BLaER1 (cell line): ENCODE data around the gene E2F4.

Source experiments
- H3K27ac ChIP-seq: shearing (Covaris generic); formaldehyde crosslinking; 2 replicates; pipeline ENCODE4 v1.8.1; 2022
- H3K27me3 ChIP-seq: shearing (Covaris generic); formaldehyde crosslinking; 2 replicates; pipeline ENCODE4 v1.8.1; 2022
- H3K36me3 ChIP-seq: shearing (Covaris generic); formaldehyde crosslinking; 2 replicates; pipeline ENCODE4 v1.8.1; 2022
- H3K4me1 ChIP-seq: shearing (Covaris generic); formaldehyde crosslinking; 2 replicates; pipeline ENCODE4 v1.8.1; 2022
- H3K4me2 ChIP-seq: shearing (Covaris generic); formaldehyde crosslinking; 2 replicates; pipeline ENCODE4 v1.8.1; 2022
- H3K4me3 ChIP-seq: shearing (Covaris generic); formaldehyde crosslinking; 2 replicates; pipeline ENCODE4 v1.8.1; 2022
- H3K9ac ChIP-seq: shearing (Covaris generic); formaldehyde crosslinking; 2 replicates; pipeline ENCODE4 v1.8.1; 2022
- H3K9me3 ChIP-seq: shearing (Covaris generic); formaldehyde crosslinking; 2 replicates; pipeline ENCODE4 v1.8.1; 2022
- H4K20me1 ChIP-seq: shearing (Covaris generic); formaldehyde crosslinking; 2 replicates; pipeline ENCODE4 v1.8.1; 2022
- Cebpa-rat ChIP-seq: shearing (Covaris generic); IDR thresholded peaks from 2 replicates; pipeline ENCODE4 v1.8.1; 2022

Gene E2F4

DNA sequence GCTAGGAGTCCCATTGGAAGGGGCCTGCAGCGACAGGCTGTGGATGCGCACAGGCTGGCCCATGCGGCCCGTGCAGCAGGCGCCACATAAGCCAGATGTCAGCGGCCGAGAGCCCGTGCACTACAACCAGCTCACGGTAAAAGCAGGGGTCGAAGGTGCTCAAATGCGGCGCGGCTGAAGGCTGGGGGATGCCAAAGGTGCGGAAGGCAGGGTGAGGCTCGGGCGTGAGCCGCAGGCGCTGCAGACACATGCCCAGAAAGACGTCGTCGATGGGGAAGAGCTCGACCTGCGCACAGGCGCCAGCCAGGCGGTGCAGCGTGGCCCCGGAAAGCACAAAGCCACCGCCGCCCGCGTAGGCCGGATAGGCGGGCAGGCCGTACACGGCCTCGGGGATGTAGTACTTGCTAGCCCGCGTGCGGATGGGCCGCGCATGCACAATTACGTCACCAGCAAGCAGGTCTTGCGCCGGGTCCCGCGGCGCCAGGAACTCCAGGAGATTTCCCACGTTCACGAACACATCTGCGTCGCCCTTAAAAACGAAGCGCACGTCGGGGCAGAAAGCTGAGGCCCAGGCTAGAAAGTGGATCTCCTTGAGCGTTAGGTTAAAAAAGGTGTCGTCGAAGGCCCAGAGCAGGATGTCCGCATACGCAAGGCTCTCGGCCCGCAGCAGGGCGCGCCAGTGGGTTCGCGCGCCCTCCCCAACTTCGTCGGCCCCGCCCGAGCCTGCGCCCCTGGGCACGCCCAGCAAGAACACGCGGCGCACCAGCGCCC, 42.5 kb upstream of the E2F4 start:
- Histone ChIP-seq H3K27me3 (peaks cover 41% of the 10 kb centered on the region), H3K9ac (no peak overlapping the region), H3K4me2 (no peak overlapping the region)

DNA sequence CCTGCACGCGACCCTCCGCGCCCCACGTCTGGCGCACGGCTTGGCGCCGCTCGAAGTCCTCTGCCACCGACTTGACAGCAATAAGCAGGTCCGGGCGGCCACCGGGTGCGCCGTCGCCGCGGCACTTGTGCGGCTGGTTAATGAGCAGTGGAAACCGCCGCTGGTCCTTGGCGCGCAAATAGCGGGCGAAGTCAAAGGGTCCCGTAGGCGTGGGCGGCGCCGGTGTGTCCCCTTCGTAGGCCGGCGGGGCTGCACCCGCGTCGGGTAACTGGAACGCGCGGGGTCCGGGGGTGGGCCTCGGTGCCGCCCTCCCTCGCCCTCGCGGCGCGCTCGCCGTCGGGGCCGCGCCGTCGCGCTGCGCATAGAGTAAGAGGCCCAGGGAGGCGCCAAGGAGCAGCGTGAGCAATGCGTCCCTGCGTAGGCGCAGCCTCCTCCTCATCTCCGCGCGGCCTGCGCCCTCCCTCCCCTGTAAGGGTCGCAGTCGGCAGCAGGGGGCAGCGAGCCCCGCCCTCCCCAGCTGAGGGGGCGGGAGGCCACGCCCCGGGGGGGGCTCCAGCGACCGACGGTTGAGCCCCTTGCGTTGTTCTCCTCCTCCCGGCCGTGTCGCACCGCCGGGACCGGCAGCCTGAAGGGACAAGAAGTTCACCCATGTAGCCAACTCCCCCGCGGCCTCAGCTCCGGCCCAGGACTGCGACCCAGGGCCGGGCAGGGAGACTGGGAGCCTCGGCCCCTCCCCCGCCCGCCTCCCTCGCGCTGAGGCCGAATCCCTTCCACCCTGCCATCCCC, 41.7 kb upstream of the E2F4 start:
- peak overlapping the region; percentile 68 for H3K4me3 ChIP-seq
- peaks cover 98% of the 10 kb centered on the region for H4K20me1 ChIP-seq
- no peak for TF ChIP-seq Cebpa-rat
- peaks cover 6% of the 10 kb centered on the region; the same call in 1 of the 2 replicates for H3K9me3 ChIP-seq
- H3K9ac ChIP-seq = peak overlapping the region; percentile 48; the same call in 1 of the 2 replicates
- H3K4me2 ChIP-seq = peak overlapping the region; percentile 90
- H3K36me3 ChIP-seq = peaks cover 59% of the 10 kb centered on the region
- H3K4me1 ChIP-seq = peaks cover 18% of the 10 kb centered on the region
- peaks cover 44% of the 10 kb centered on the region for H3K27me3 ChIP-seq
- no peak overlapping the region for H3K27ac ChIP-seq

More for the DNA sequence above, 42.5 kb upstream of the E2F4 start:
- no peak overlapping the region for H3K27ac ChIP-seq
- peaks cover 6% of the 10 kb centered on the region; the same call in 1 of the 2 replicates for H3K9me3 ChIP-seq
- no peak for TF ChIP-seq Cebpa-rat
- H3K4me3 ChIP-seq = no peak overlapping the region
- H3K36me3 ChIP-seq = peaks cover 64% of the 10 kb centered on the region
- peaks cover 14% of the 10 kb centered on the region for H3K4me1 ChIP-seq
- peaks cover 98% of the 10 kb centered on the region for H4K20me1 ChIP-seq

DNA sequence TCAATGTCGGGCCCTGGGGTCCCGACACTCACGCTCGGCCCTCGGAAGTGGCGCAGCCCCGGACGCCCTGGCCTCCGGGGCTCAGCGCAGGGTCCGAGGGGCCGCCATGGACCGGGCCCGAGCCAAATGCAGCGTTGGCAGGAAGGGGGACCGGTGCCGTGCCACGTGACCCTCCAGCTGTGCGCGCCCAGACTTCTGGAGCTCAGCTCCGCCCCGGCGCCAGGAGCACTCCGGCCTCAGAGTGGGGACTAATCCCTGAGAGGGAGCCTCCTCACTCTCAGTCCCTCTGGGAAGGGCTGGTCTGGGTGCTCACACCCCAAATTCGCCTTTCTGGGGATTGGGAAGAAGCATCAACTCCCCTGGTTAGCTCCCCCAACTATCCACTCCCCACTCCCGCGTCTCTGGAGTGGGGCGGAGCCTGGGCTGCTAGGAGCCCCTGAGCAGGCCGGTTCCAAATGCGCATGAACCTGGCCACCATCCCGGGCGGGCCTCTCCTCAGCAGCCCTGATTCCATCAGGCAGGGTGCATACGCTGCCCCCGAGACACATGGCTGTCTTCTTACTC, 41.0 kb upstream of the E2F4 start, which contains the start of gene B3GNT9:
Gene B3GNT9 (minus strand): TSS at position 166 of the 564 bp plus-strand sequence. CDS start 513 bp downstream, outside the sequence.
- Histone ChIP-seq H3K4me3 (peak within 1 kb of the TSS; percentile 68), H3K36me3 (peaks cover 52% of the 10 kb centered on the region)
- TF ChIP-seq Cebpa-rat = no peak

DNA sequence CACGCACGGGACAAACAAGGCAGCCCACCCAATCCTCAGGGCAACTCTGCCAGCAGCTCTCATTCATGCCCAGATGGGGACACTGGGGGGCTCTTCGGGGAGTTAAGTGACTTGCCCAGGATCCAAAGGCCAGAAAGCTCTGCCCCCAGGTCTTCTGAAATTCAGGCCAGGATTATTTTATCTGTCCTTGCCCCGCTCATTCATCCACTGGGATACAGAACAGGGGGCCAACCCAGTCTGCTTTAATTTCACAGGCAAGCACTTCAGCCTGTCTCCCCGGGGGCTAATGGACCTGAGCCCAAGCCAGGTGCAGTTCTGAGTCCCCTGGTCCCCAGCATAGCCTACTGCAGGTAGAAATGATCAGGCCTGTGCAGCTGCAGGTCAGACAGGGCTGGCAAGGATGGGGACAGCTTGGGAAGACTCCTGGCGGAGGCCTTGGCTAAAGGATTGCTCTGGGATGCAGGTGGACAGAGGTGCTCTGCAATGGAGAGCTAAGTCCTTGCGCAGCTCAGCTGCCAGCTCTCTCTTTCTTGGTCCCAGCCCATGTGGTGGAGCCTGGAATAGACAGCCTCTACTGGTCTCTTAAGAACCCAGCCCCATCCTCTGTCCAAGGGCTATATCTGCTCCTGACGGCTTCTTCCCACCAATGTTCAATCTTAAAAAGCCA, 40.4 kb upstream of the E2F4 start:
- Histone ChIP-seq H3K4me1 (peaks cover 30% of the 10 kb centered on the region), H3K4me3 (no peak overlapping the region), H3K27ac (no peak overlapping the region), H3K4me2 (peak overlapping the region; percentile 90; the same call in 1 of the 2 replicates), H4K20me1 (peaks cover 98% of the 10 kb centered on the region), H3K36me3 (peaks cover 45% of the 10 kb centered on the region), H3K9ac (no peak overlapping the region), H3K27me3 (peaks cover 49% of the 10 kb centered on the region), H3K9me3 (peaks cover 6% of the 10 kb centered on the region; the same call in 1 of the 2 replicates)
- no peak for TF ChIP-seq Cebpa-rat

More for the DNA sequence above, 41.0 kb upstream of the E2F4 start, which contains the start of gene B3GNT9:
- peaks cover 6% of the 10 kb centered on the region; the same call in 1 of the 2 replicates for H3K9me3 ChIP-seq
- H3K4me2 ChIP-seq = peak within 1 kb of the TSS; percentile 90
- H4K20me1 ChIP-seq = peaks cover 98% of the 10 kb centered on the region
- peaks cover 24% of the 10 kb centered on the region for H3K4me1 ChIP-seq
- H3K9ac ChIP-seq = peak within 1 kb of the TSS; percentile 48; the same call in 1 of the 2 replicates
- peaks cover 48% of the 10 kb centered on the region for H3K27me3 ChIP-seq
- no peak within 1 kb of the TSS for H3K27ac ChIP-seq

- Histone ChIP-seq H3K4me3 (no peak overlapping the region), H3K4me1 (peaks cover 57% of the 10 kb centered on the region), H4K20me1 (peaks cover 96% of the 10 kb centered on the region), H3K27me3 (peaks cover 38% of the 10 kb centered on the region), H3K9ac (no peak overlapping the region), H3K9me3 (peaks cover 2% of the 10 kb centered on the region; the same call in 1 of the 2 replicates), H3K36me3 (peaks cover 14% of the 10 kb centered on the region), H3K4me2 (peak overlapping the region; percentile 76), H3K27ac (no peak overlapping the region)
- TF ChIP-seq Cebpa-rat = no peak
Observed at GRCh38 chr16:67154578-67155294, 37.2 kb upstream of the E2F4 start.

DNA sequence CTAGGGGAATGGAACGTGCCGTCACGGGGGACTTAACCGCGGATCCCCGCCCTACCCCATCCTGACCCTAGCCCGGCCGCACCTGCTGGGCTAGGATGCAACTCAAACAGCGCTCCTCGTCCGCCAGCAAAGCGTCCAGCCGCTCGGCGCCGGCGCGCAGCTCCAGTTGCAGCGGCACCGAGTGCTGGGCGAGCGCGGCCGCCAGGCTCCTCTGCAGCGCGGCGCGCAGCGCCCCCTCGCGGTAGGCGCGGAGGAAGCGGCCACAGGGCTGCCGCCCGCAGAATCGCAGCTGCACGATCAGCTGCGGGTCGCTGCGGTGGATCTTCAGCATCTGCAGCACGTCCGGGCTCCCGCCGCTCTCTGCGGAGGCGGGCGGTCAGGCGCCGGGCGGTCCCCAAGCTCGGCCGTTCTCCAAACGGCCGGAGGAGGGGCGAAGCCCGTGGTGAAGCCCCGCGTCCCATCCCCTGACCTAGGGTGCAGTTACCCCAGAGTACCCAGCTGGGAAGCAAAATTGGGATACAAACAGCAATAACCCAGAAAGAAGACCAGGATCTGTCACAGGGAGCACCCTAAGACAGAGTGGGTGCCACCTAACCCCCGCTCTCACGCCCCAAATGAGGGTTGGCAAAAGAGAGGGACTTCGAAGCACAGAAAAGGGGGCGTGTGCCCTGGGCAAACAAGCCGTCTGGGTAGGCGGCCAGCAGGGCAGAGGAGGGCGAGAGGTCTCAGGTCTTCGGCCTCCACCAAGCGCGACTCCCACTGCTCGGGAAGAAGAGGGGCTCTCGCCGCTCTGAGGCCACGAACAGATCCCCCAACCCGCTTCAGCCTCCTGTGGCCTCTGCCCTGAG, 36.4 kb upstream of the E2F4 start:
- Histone ChIP-seq H4K20me1 (peaks cover 88% of the 10 kb centered on the region), H3K4me3 (no peak overlapping the region), H3K9ac (no peak overlapping the region), H3K4me1 (peaks cover 52% of the 10 kb centered on the region), H3K27me3 (peaks cover 30% of the 10 kb centered on the region), H3K27ac (no peak overlapping the region), H3K36me3 (peaks cover 7% of the 10 kb centered on the region; the same call in 1 of the 2 replicates), H3K4me2 (peak overlapping the region; percentile 76), H3K9me3 (no peaks in the 10 kb centered on the region)
- no peak for TF ChIP-seq Cebpa-rat

DNA sequence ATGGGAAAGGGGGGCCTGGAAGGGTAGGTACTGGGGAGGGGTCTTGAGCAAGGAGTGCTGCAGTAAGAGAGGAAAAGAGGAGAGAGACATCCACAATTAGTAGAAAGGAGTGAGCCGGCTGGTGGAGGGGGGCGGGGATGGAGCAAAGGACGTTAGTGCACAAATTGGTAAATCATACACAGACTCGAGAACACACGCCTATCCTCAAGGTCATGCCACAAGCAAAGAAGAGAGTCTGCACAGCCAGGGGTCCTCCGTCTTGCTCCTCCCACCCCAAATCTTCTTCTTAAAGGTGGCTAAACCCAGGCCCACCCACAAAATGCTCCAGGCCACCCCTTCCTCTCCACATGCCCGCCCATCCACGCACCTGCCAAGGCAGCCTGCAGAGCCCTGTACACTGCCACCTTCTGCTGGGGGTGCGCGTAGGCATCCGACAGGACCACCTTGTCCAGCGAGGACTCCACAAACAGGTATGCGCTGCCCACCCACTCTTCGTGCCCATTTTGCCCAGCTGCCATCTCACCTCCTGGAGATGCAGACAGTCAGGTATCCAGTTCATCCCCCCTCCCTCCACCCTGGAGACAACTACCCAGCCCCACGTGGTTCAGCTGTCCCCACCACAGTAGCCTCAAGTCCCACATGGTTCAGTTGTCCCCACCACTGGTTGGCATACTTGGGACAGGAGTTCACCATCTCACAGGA, 35.7 kb upstream of the E2F4 start:
- TF ChIP-seq Cebpa-rat = no peak
- peak overlapping the region; percentile 76 for H3K4me2 ChIP-seq
- H3K27ac ChIP-seq = no peak overlapping the region
- peaks cover 82% of the 10 kb centered on the region for H4K20me1 ChIP-seq
- peaks cover 47% of the 10 kb centered on the region for H3K4me1 ChIP-seq
- H3K4me3 ChIP-seq = no peak overlapping the region
- no peak overlapping the region for H3K9ac ChIP-seq
- peaks cover 7% of the 10 kb centered on the region; the same call in 1 of the 2 replicates for H3K36me3 ChIP-seq
- no peaks in the 10 kb centered on the region for H3K9me3 ChIP-seq
- H3K27me3 ChIP-seq = peaks cover 27% of the 10 kb centered on the region
